ENCODE results near the gene UIMC1.

Gene UIMC1

DNA sequence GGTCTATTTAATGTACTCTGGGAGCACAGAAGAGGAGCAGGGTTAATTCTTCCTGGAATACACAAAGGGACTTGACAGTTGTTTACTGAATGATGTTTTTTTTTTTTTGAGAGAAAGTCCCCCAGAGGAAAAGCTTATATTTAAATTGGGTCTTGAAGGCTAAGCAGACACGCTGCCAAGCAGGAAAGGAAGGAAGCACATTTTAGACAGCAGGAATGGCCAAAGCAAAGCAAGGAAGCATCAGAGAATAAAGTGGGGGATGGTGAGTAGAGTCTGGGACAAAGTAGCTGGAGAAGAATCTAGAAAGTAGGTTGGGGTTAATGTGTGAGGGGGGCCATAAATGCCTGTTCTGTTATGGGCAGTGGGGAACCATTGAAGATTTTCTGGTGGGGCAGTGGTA is 37.4 kb upstream of the UIMC1 start:
- Histone ChIP-seq H3K79me2 (ENCODE audit: insufficient read depth, low read depth) (no peaks in the 10 kb centered on the region), H3K4me2 (no peak overlapping the region), H2AFZ (ENCODE audit: low read depth) (no peak overlapping the region), H3K36me3 (ENCODE audit: insufficient read depth) (no peaks in the 10 kb centered on the region), H4K20me1 (ENCODE audit: insufficient read depth) (no peaks in the 10 kb centered on the region), H3K27ac (no peak overlapping the region), H3K9ac (no peak overlapping the region), H3K4me3 (IDR thresholded peaks at IDR 0.05; ENCODE audit: insufficient read depth, low read depth, low read length) (no peak overlapping the region), H3K4me1 (ENCODE audit: low read depth, poor library complexity, severe bottlenecking) (no peaks in the 10 kb centered on the region), H3K27me3 (ENCODE audit: insufficient read depth, low read depth) (no peaks in the 10 kb centered on the region)
- TF ChIP-seq CTCF (conservative IDR thresholded peaks at IDR 0.05; ENCODE audit: low read depth, low read length), result no peak

DNA sequence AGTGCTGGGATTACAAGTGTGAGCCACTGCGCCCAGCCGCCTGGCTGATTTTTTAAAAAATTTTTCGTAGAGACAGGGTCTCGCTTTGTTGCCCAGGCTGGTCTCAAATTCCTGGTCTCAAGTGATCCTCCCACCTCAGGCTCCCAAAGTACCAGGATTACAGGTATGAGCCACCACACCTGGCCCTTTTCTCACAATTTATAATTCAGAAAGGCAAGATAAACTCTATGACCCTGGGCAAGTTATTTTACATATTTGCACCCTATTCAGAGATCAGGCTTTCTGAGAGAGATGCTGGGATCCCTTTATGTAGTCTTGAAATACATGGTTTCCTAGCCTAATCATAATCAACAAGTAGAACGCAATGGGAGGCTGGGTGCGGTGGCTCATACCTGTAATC is 36.5 kb upstream of the UIMC1 start:
- Histone ChIP-seq H4K20me1 (ENCODE audit: insufficient read depth) (no peaks in the 10 kb centered on the region), H3K4me1 (ENCODE audit: low read depth, poor library complexity, severe bottlenecking) (no peaks in the 10 kb centered on the region), H3K79me2 (ENCODE audit: insufficient read depth, low read depth) (no peaks in the 10 kb centered on the region), H2AFZ (ENCODE audit: low read depth) (no peak overlapping the region), H3K36me3 (ENCODE audit: insufficient read depth) (no peaks in the 10 kb centered on the region), H3K27ac (no peak overlapping the region), H3K27me3 (ENCODE audit: insufficient read depth, low read depth) (no peaks in the 10 kb centered on the region), H3K4me2 (no peak overlapping the region), H3K4me3 (IDR thresholded peaks at IDR 0.05; ENCODE audit: insufficient read depth, low read depth, low read length) (no peak overlapping the region), H3K9ac (no peak overlapping the region)
- TF ChIP-seq CTCF (conservative IDR thresholded peaks at IDR 0.05; ENCODE audit: low read depth, low read length), result no peak

DNA sequence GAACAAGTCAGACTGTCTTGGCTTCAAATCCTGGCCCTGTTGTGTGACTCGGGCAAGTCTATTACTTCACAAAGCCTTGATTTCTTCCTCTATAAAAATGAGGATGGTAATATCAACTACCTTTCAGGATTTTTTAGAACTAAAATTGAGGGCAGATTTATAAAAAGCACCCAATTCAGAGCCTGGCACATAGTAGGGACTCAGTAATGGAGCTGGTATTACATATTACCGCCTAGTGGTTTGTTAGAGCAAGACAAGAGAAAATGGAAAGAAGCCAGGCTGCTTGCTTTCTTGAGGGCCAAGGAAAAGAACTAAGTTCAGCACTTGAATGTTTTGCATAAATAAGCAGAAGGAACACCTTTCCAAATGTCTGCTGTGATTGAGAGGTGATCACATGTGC is 35.4 kb upstream of the UIMC1 start:
- H3K4me2 ChIP-seq, result no peak overlapping the region
- H3K4me3 ChIP-seq (IDR thresholded peaks at IDR 0.05; ENCODE audit: insufficient read depth, low read depth, low read length), result no peak overlapping the region
- no peaks in the 10 kb centered on the region for H4K20me1 ChIP-seq (ENCODE audit: insufficient read depth)
- H3K4me1 ChIP-seq (ENCODE audit: low read depth, poor library complexity, severe bottlenecking), result no peaks in the 10 kb centered on the region
- no peaks in the 10 kb centered on the region for H3K36me3 ChIP-seq (ENCODE audit: insufficient read depth)
- TF ChIP-seq CTCF (conservative IDR thresholded peaks at IDR 0.05; ENCODE audit: low read depth, low read length), result no peak
- H3K27ac ChIP-seq, result no peak overlapping the region
- H2AFZ ChIP-seq (ENCODE audit: low read depth), result no peak overlapping the region
- H3K27me3 ChIP-seq (ENCODE audit: insufficient read depth, low read depth), result no peaks in the 10 kb centered on the region
- H3K79me2 ChIP-seq (ENCODE audit: insufficient read depth, low read depth), result no peaks in the 10 kb centered on the region
- no peak overlapping the region for H3K9ac ChIP-seq

DNA sequence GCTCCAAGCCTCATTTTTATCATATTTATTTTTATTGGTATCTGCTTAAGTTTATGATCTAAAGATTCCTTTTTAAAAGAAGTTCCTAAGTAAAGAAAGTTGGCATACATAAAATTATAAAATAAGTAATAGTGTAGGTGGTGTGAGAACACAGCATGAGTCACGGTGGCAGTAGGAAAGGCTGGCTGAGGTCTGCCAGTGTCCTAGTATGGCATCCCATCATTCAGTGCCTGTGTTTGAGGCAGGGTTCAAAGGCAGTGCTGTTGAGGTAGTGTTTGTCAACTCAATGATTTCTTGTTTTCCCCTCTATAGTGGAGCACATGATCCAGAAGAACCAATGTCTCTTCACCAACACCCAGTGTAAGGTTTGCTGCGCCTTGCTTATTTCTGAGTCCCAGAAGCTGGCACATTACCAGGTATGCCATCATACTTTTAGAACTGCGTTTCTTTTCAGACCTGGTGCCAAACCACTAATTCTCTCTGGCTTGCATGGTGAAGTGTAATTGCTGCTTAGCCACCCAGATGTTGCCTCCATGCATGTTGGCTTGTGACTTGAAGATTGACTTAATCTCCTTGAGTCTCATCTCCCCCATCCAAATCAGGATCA is 34.3 kb upstream of the UIMC1 start:
- Histone ChIP-seq H3K36me3 (ENCODE audit: insufficient read depth) (no peaks in the 10 kb centered on the region), H4K20me1 (ENCODE audit: insufficient read depth) (no peaks in the 10 kb centered on the region), H3K9ac (no peak overlapping the region), H3K27ac (no peak overlapping the region), H3K4me3 (IDR thresholded peaks at IDR 0.05; ENCODE audit: insufficient read depth, low read depth, low read length) (no peak overlapping the region), H3K27me3 (ENCODE audit: insufficient read depth, low read depth) (no peaks in the 10 kb centered on the region), H2AFZ (ENCODE audit: low read depth) (no peak overlapping the region), H3K79me2 (ENCODE audit: insufficient read depth, low read depth) (no peaks in the 10 kb centered on the region), H3K4me2 (no peak overlapping the region), H3K4me1 (ENCODE audit: low read depth, poor library complexity, severe bottlenecking) (peaks cover 7% of the 10 kb centered on the region)
- no peak for TF ChIP-seq CTCF (conservative IDR thresholded peaks at IDR 0.05; ENCODE audit: low read depth, low read length)

All from KMS-11 (cell line).